Esophagus muscularis mucosa (tissue), 4 donors: ENCODE measurements around the gene ZRANB2. TPM values are rescaled to one million over a fixed set of nuclear protein-coding genes. Genes with fewer than 3 reads are reported as not detected.

Experiments
- DNase-seq: peaks from one replicate; pipeline ENCODE4 v3.0.0-alpha.2; 2017; ENCODE audit errors: extremely low spot score
- H3K27ac ChIP-seq, 4 donors: fragments of 200-600 bp; sonication (generic); replicated peaks in 1 of 4; 1 replicate in 3 of 4; 2 replicates in 1 of 4; pipeline ENCODE4 v1.5.1; 2016 to 2019; ENCODE audit warnings: mild to moderate bottlenecking in 1 of 4
- H3K27me3 ChIP-seq, 4 donors: fragments of 200-600 bp; sonication (generic); one replicate each; pipeline versions ENCODE4 v1.5.1 to v1.6.0; 2016 to 2019
- H3K36me3 ChIP-seq, 4 donors: fragments of 200-600 bp; sonication (generic); one replicate each; pipeline ENCODE4 v1.5.1; 2016 to 2019
- H3K4me1 ChIP-seq, 4 donors: fragments of 200-600 bp; sonication (generic); one replicate each; pipeline ENCODE4 v1.5.1; 2016 to 2019
- H3K4me3 ChIP-seq, 4 donors: fragments of 200-600 bp; sonication (generic); 1 replicate in 2 of 4; 2 replicates in 2 of 4; pipeline ENCODE4 v1.5.1; 2016 to 2019; ENCODE audit warnings: mild to moderate bottlenecking in 4 of 4, moderate library complexity in 1 of 4
- H3K9me3 ChIP-seq, 4 donors: fragments of 200-600 bp; sonication (generic); 1 replicate in 3 of 4; 2 replicates in 1 of 4; pipeline ENCODE4 v1.5.1; 2016 to 2019
- EP300 ChIP-seq: sonication (generic); formaldehyde crosslinking; IDR thresholded peaks from one replicate; pipeline ENCODE4 v1.6.1; 2017; ENCODE audit warnings: antibody characterized with exemption
- POLR2A ChIP-seq: fragments of 450-650 bp; IDR thresholded peaks from one replicate; pipeline ENCODE4 v1.6.1; 2017; ENCODE audit warnings: antibody characterized with exemption, moderate library complexity, mild to moderate bottlenecking, low read depth
- POLR2AphosphoS5 ChIP-seq, 2 donors: sonication (generic); formaldehyde crosslinking; IDR thresholded peaks; one replicate each; pipeline ENCODE4 v1.6.1; 2017; ENCODE audit warnings: antibody characterized with exemption in 2 of 2
- WGBS: methylation state at CpG from one replicate; pipeline ENCODE4 v1.1.5; 2018; 5-methylcytosine and 5-hydroxymethylcytosine counted together
- intact Hi-C: fragments of 100-400 bp; cut with DNase I; formaldehyde crosslinking; loops from one replicate; pipeline ENCODE4 v1.15.1; 2023
- total RNA-seq, 4 donors: library from RNA; depleted of rRNA; stranded (reverse); fragments of >200 nt; gene quantifications; one replicate each; pipeline versions ENCODE4 v1.1.0 to v1.2.1, GENCODE V29; 2016
- TF ChIP-seq, protein P1 (sequence below), 3 experiments: fragments of 200-600 bp in 2 of 3; fragments of 450-650 bp in 1 of 3; sonication (generic) in 2 of 3; IDR thresholded peaks; one replicate each; pipeline ENCODE4 v1.5.1; 2017 to 2019; ENCODE audit warnings: antibody characterized with exemption in 3 of 3, mild to moderate bottlenecking in 2 of 3, moderate library complexity in 1 of 3

Gene ZRANB2
- total RNA-seq, 4 donors from 2014 or later: 37.2 to 65.6 (median 40.0) TPM

DNA sequence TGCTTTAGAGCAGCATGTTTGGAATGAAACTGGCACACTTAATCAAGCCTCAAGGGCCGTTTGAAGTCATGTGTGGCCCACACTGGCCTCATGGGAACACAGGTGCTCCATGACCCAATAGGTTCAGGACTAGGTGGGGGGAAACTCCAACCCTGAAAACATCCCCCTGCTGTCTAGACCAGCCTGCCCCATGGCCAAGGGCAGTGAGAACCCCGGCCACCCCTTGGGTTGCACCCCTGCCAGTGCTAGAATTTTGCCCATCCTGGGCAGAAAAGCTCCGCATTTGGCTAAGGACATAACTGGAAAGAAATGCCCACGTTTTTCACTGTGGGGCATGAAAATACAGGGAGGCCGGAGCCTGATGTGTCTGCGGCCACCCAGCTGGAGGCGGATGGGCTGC is 27.1 kb downstream of the ZRANB2 start:
- peaks cover 0 to 7% (median 0%) of the 10 kb centered on the region in 4 donors for H3K27me3 ChIP-seq
- DNase-seq: no peak
- H3K36me3 ChIP-seq: peaks cover 0 to 14% (median 5%) of the 10 kb centered on the region in 4 donors
- H3K27ac ChIP-seq: no peak overlapping the region
- intact Hi-C loops: no loop called here
- H3K9me3 ChIP-seq: no peaks in the 10 kb centered on the region
- no peaks in the 10 kb centered on the region for H3K4me1 ChIP-seq
- H3K4me3 ChIP-seq: no peak overlapping the region
- WGBS: 69% methylated on average over 6 of the region's 7 CpGs
- TF ChIP-seq POLR2AphosphoS5 (IDR thresholded peaks at IDR 0.05): no peak
- TF ChIP-seq, protein P1, sequence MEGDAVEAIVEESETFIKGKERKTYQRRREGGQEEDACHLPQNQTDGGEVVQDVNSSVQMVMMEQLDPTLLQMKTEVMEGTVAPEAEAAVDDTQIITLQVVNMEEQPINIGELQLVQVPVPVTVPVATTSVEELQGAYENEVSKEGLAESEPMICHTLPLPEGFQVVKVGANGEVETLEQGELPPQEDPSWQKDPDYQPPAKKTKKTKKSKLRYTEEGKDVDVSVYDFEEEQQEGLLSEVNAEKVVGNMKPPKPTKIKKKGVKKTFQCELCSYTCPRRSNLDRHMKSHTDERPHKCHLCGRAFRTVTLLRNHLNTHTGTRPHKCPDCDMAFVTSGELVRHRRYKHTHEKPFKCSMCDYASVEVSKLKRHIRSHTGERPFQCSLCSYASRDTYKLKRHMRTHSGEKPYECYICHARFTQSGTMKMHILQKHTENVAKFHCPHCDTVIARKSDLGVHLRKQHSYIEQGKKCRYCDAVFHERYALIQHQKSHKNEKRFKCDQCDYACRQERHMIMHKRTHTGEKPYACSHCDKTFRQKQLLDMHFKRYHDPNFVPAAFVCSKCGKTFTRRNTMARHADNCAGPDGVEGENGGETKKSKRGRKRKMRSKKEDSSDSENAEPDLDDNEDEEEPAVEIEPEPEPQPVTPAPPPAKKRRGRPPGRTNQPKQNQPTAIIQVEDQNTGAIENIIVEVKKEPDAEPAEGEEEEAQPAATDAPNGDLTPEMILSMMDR (IDR thresholded peaks at IDR 0.05): no peak
- no peak for TF ChIP-seq POLR2A
- TF ChIP-seq EP300: no peak

DNA sequence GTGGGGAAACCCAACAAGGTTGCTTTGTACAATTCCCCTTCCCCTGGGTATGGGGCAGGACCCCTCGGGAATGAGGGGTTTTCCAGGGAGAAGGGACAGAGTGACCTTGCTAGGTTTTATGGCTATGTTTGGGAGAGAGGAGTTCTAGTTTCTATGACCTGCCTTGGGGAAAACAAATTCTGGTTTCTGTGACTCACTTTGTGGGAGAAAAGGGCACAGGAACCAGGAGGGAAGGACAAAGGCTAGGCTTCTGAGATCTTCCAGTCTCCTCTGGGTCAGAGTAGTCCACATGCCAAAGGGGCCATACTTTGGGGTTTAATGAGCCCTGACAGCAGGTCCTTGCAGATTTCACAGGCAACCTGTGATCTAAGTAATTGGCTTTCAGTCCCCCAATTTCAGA is 27.7 kb downstream of the ZRANB2 start:
- 100% methylated on average over 1 of the region's 1 CpG for WGBS
- intact Hi-C loops: no loop called here

DNA sequence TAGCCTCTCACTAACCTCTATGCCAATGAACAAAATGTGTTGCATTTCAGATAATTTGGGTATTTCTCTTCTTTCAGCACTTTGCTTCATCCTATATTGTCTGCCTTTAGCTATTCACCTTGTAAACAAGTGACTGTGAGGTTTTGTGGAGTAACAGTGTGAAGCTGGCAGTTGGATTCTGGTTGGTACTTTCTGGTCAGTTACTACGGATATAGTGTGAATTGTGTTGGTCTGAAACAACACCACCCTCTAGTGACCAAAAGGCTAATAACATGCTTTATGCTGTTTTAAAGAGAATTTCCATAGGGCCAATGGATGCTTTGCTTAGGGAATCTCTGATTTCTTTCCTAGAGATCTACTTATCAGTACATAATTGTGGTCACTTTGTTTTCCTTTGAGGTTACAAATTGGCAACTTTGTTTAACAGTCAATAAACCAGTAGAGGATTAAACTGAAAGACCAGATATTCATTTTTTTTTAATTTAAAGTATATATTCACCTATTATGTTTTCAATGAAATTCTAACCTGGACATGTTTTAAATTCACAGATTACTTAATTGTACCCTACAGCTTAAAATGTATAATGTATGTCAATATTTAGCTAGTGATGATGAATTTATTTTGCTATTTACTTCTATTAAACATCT is 30.8 kb downstream of the ZRANB2 start:
- Histone ChIP-seq H3K27ac (no peak overlapping the region), H3K4me1 (peaks cover 16 to 23% (median 20%) of the 10 kb centered on the region in 4 donors), H3K36me3 (no peaks in the 10 kb centered on the region), H3K9me3 (no peaks in the 10 kb centered on the region), H3K27me3 (peaks cover 5 to 34% (median 7%) of the 10 kb centered on the region in 4 donors), H3K4me3 (no peak overlapping the region)
- TF ChIP-seq, protein P1 (IDR thresholded peaks at IDR 0.05): peak; percentile 66 to 85 (median 77)
- no peak for TF ChIP-seq POLR2A
- no peak for DNase-seq
- intact Hi-C loops: loop anchor here (2.0 to 5.0 kb wide), 2 partner anchors 365 to 518 kb away; no protein-coding TSS in a partner anchor
- 0% methylated on average over 1 of the region's 1 CpG for WGBS

More for the DNA sequence above, 27.7 kb downstream of the ZRANB2 start:
- H3K36me3 ChIP-seq: peaks cover 0 to 8% (median 2%) of the 10 kb centered on the region in 4 donors
- H3K9me3 ChIP-seq: no peaks in the 10 kb centered on the region
- no peak for DNase-seq
- no peak for TF ChIP-seq POLR2AphosphoS5 (IDR thresholded peaks at IDR 0.05)
- no peak for TF ChIP-seq EP300
- TF ChIP-seq POLR2A: no peak
- TF ChIP-seq, protein P1 (IDR thresholded peaks at IDR 0.05): no peak
- no peak overlapping the region for H3K27ac ChIP-seq
- peaks cover under 1 to 3% (median 2%) of the 10 kb centered on the region in 4 donors for H3K4me1 ChIP-seq
- H3K27me3 ChIP-seq: peaks cover 0 to 9% (median 0%) of the 10 kb centered on the region in 4 donors
- H3K4me3 ChIP-seq: no peak overlapping the region

DNA sequence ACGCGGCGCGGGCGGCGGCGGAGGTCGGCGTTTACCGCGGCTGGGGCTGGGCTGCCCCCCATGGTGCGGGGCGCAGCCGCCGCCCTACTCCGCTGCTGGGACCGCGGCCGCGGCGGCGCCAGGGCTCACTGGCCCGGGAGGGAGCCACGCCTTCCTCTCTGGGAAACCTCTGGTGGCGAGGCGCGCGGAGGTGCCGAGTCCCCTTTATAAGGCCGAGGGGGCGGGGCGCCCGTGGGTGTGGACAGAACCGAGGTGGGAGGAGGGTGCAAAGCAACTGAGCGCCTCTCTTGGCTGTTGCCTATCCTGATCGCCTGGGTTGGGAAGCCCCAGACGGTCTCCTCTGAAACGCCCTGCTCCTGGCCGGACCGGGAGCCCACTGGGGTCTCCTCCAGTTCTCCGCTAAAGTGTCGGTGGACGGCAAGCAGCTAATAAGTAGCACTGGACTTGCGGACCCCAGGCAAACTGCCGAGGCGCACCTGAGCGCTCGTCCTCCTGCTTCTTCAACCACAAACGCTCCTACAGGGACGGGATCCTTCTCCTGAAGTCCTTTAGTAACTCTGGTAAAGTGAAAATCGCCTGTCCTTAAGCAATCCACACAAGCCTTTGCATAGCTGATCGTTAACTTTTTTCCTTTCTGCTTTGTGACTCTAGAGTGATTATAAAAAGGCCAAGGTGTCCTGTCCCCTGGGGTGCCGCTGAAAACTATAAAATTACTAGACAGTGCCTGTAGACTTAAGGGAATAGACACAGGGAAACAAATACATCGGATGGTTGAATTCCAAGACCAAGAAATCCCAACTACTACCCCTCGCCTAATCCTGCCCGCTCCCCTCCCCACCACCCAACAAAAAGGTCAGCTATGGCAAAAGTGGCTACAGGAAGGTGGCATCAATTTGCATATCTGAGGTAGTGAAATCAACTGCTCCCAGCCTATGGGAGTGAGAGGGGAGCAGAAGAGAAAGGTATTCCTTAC is 32.9 kb downstream of the ZRANB2 start, which contains the start of gene PTGER3:
TSS of gene PTGER3 (minus strand) at position 182 of the 973 bp plus-strand sequence. CDS start 239 bp downstream, outside the sequence.
- peaks cover 5 to 34% (median 7%) of the 10 kb centered on the region in 4 donors for H3K27me3 ChIP-seq
- peak; percentile 18 to 44 for TF ChIP-seq POLR2AphosphoS5 (IDR thresholded peaks at IDR 0.05)
- TF ChIP-seq POLR2A: no peak
- TF ChIP-seq, protein P1 (IDR thresholded peaks at IDR 0.05): peak in 1 of 3 experiments; percentile 4
- intact Hi-C loops: loop anchor here (5.0 kb wide), 1 partner anchor 516 kb away; no protein-coding TSS in a partner anchor
- no peaks in the 10 kb centered on the region for H3K36me3 ChIP-seq
- H3K27ac ChIP-seq: peak within 1 kb of the TSS in 3 of 4 donors; percentile 26 to 54 (median 40)
- peak within 1 kb of the TSS; percentile 59 to 71 (median 64) for H3K4me3 ChIP-seq
- 37% methylated on average over 9 of the region's 56 CpGs for WGBS
- H3K9me3 ChIP-seq: no peaks in the 10 kb centered on the region
- peaks cover 16 to 31% (median 23%) of the 10 kb centered on the region in 4 donors for H3K4me1 ChIP-seq
- peak; percentile 93 for DNase-seq
